GM21529 (cell line): Measurements from ENCODE around the gene ROR2.

Experiments
- ATAC-seq: cut with Tn5 transposase; IDR thresholded peaks from one replicate; pipeline ENCODE4 v1.9.1; 2021; ENCODE audit not compliant: unreplicated experiment

ROR2 gene

GRCh38 chr9:91902475-91903125, 47.4 kb downstream of the ROR2 start:
- no peak for ATAC-seq

DNA sequence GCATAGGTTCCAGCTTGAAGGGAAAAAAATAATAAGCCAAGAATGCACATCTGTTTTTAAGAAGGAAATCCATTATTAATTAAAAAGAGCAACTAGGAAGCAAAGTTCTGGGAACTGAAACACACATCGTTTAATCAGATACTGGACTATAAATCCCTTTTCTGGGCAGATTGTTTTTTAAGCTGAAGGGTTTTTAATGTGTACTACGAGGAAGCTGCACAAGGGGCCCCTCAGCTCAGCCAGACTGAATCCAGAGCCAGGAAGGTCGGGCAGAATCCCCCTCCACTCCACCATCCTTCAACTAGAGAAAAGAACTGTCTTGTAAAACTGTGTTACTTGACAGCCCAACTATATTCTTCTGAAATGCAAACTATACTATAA, 49.2 kb downstream of the ROR2 start:
- ATAC-seq = no peak

DNA sequence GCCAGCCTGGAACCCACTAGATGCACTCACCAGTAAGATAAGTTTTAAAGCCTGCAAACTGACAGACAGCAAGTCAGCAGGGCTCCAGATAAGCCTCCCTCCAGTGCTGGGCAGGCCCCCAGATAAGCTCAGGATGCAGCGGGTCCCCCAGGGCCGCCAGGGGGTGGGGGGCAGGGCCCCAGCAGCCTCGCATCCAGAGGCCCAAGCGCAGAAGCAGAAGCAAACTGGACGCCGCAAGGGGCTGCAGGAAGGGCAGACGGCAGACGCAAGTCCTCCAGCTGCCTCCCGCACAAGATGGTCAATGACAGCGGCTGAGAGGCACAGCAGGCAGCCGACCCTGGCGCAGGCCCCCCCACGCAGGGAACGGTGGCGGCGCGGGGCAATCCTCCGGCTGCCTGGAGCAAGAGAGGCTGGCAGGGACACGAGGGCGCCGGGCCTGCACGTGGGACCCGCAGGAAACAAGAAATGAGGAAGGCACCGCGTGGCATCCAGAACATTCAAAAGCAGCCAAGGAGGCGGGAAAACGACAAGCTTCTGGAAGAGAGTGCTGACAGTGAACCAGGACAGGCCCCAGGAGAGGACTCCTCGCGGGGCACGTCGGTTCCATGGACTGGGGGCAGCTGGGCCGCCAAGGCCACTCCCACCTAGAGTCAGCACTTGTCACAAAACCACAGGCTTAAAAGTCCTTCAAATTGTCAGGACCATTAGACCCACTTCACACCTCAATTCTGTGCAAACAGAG, 49.8 kb downstream of the ROR2 start:
- ATAC-seq = no peak

DNA sequence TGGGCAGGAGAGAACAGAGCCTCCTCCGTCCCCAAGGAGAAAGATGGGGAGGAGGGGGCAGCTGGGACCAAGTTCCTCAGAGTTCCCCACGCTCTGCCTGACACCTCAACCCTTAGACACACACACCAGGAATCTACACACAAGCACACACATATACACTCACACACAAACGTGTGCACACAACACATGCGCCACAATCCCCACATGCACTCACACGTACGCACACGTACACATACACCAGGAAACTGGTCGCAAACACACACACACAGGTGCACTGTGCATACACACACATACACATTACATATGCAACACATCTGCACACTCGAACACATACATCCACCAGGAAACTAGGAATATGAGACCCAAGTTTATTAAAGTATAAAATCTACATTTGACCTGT, 50.4 kb downstream of the ROR2 start:
- no peak for ATAC-seq

DNA sequence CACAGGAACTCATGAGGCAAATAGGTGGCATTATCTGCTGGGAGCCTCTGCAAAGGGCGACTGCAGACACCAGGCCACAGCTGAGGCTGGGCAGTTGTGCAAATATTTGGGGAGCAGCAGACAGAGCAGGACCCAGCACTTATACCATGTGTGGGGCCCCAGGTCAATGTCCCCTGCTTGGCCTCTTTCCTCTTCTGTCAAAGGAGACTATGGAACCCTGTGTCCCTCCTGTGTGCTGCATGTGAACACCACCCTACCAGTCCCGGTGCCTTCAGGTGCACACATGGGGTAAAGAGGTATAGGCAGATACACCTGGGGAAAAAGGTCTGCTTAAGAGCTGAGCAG, 50.8 kb downstream of the ROR2 start:
- ATAC-seq = no peak

GRCh38 chr9:91898451-91899218, 51.4 kb downstream of the ROR2 start:
- ATAC-seq = no peak

- no peak for ATAC-seq
Measured at GRCh38 chr9:91897201-91897600, 52.8 kb downstream of the ROR2 start.

GRCh38 chr9:91896513-91897121, 53.4 kb downstream of the ROR2 start:
- ATAC-seq = no peak

- ATAC-seq = no peak
Measured at GRCh38 chr9:91896097-91896496, 53.9 kb downstream of the ROR2 start.

DNA sequence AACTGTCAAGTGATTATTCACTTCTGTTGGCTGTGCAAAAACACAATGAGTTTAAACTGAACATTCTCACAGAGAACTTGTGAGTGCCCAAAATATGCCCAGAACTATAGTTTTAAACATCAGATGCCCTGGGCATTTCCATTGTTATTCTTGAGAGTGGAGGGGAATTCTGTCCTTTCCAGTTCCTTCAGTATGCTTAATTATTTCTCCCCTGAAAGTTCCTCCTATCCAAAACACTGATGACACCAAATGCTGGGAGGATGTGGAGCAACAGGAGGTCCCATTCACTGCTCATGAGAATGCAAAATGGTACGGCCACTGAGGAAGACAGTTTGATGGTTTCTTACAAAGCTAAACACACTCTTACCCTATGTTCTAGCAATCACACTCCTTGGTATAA, 55.5 kb downstream of the ROR2 start:
- ATAC-seq = no peak

DNA sequence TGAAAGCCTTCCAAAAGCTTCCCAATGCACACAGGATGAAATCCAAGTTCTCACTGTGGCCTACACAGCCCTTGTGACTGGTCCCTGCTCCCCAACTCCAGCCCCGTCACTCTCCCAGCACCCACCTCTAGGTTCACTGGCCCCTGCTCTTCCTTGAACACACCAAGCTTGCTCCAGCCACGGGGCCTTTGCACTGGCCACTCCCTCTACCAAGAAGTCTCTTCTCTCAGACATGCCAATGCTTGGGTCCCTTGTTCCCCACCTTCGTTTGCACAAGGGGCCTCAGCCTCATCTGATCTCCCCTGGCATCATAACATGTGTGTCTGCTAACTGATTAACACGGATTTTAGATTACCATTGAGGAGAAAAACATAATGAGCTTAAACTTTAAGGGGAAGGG, 56.0 kb downstream of the ROR2 start:
- ATAC-seq = no peak

DNA sequence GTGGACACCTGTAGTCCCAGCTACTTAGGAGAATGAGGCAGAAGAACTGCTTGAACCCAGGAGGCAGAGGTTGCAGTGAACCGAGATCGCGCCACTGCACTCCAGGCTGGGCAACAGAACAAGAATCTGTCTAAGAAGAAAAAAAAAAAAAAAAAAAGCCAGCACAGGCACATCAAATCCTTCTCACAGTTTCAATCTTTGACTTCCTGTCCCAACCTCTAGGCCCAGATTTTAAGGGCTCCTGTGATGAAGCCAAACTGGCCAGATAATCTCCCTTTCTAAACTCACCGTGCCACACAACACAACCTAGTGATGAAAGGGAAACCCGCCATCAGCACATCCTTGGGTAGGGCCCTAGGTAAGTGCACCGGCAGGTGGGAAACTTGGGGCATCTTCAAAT, 58.1 kb downstream of the ROR2 start:
- ATAC-seq = no peak

- ATAC-seq = no peak
Measured at GRCh38 chr9:91890662-91891061, 59.4 kb downstream of the ROR2 start.

DNA sequence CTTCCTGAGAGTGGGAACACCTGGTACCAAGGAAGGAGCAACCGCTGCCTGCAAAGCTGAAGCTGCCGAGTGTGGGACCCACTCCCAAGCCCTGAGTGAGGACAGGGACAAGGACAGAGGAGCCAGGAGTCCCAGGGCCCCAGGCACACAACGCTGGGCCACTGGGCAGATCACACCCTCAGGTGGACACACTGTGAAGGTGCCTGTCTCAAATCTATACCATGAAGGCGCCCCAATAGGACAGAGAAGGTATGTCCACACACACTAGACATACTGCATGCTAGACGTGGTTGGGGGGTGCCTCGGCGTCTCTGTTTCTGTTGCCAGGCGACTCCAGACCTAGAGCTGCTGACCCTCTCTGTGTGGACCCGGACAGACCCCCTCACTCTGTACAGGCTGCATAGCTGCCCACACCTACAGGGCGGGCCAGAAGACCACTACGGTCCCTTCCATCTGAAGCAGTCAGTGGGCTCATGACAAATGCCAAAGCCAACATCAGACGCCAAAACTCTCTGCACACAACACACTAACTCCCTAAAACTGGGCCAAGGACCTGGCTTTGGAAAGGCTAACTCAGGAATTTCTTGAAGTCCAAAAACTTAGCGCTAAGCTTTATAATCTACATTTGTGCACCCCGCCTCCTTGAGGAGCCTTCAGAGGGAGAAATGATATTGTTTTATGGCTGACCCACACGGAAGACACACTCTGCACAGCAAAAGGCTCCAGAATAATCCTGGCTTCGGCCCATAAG, 60.7 kb downstream of the ROR2 start:
- no peak for ATAC-seq

GRCh38 chr9:91886414-91887076, 63.5 kb downstream of the ROR2 start:
- ATAC-seq = no peak

DNA sequence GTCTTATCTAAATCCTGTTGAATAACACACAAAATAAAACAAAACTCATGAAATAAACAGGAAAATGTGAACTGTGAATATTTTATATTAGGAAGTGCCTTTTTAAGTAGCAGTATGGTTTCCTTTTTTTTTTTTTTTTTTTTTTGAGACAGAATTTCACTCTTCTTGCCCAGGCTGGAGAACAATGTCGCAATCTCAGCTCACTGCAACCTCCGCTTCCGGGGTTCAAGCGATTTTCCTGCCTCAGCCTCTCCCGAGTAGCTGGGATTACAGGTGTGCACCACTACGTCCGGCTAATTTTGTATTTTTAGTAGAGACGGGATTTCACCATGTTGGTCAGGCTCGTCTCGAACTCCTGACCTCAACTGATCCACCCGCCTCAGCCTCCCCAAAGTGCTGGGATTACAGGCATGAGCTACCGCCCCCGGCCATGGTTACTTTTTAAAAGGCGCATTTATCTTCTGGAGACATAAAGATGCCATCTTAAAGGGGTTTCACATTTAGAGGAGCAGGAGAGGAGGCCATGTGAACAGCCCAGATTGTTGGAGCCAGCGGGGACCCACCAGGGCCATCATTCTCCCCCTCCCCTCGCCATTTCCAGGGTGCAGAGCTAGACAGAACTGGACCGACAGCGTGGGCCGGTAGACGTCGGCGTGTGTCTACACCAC, 64.1 kb downstream of the ROR2 start:
- no peak for ATAC-seq

- ATAC-seq = no peak
Measured at GRCh38 chr9:91884696-91885687, 65.0 kb downstream of the ROR2 start.

DNA sequence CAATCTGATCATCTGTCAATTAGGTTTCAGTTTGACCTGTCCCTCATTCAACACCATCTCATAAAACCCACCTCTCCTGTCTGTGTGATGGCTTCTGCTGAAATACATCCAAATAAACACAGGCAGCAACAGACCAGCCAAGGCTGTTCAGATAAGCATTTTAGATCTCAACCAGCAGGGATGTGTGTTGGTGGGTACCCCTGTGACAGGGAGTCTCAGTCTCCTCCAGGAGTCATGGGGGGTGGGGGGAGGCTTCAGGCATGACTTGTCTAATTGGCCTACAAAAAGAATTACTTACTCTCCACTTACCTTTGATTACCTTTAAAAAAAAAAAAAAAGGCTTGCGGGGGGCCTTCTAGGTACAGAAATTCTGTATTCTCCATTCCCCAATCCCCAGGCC, 65.9 kb downstream of the ROR2 start:
- no peak for ATAC-seq

- no peak for ATAC-seq
Measured at GRCh38 chr9:91883503-91883902, 66.5 kb downstream of the ROR2 start.
